ENCODE results near the gene ATP2C2.
"Not testable (repeated sequence)": the region's sequence is repeated elsewhere in the genome, so short reads cannot be mapped to it uniquely, and the experiment has no call there.

Gene ATP2C2

DNA sequence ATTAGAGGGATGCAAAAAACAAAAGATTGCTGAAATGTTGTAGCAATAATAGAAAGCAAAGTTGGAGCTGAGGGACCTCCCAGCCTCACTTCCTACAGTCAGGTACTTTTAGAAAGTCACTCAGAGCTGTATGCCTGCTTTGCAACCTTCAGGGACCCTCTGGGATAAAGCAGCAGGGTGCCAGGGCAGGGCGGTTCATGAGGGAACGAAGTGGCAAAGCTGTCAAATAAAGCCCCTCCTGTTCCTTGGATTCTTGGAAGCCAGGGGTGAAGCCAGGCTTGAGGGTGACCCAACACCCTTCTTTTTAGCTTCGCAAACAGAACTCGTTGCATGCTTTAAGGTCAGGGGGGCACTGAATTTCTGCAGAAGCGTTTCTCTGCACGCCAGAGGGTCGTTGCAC lies 767 bp downstream of the ATP2C2 start:
- FAIRE-seq = no peak

DNA sequence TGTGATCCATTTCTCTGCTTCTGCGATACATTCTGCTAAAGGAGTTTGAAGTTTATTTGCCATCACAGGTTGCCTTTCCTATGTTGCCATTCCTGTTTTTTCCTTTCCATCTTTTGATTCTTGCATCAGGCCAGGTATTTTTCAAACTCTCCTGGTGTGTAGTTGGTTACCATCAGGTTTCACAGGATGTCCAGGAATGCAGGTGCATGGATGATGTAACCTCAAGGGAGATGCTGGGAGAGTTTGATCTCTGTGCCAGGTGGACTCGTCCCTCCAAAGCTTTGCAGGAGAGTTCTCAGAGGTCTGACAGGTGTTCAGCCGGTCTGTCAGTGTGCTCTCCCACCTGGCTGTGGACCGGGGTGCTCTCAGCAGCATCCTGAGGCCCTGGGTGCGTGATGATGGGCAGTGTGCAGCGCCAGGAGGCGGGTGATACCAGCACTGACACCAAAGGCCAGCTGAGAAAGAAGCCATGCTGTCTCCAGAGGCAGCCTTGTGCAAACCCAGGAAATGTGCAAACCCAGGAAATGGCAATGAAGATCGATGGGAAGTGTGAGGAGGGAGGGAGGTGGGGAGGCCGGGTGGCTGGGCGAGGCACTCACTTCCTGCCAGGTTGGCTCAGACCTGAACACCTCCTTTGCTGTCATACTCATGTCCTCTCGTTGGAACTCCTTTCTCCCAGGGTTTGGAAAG lies 1.7 kb downstream of the ATP2C2 start:
- FAIRE-seq = no peak

DNA sequence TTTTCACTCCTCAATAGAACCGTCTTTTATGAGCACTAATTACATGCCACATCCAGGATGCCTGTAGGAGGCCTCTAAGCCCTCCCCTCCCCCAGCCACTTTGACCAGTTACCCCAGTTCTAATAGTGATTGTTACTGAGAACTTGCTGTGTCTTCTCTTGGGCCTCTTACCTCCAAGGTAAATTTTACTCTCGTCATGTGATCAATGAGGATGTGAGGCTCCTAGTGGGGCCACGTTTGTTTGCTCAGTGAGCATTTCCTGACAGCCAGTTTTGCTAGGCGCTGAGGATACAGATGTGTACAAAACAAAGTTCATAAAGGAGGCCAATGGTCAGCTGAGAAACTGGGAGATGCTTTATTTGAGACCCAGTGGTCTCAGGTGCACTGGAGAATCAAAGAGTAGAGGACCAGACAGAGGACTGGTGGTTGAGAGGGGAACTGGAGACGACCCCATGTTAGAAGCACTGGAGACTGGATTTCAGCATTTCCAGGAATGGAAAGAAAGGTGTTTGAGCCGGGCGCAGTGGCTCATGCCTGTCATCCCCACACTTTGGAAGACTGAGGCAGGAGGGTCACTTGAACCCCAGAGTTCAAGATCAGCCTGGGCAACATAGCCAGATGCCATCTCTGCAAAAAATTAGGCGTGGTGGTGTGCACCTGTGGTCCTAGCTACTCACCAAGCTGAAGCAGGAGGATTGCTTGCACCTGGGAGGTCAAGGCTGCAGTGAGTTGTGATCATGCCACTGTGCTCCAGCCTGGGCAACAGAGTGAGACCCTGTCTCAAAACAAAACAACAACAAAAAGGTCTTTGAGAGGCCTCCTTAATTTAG lies 2.6 kb downstream of the ATP2C2 start:
- FAIRE-seq = no peak

DNA sequence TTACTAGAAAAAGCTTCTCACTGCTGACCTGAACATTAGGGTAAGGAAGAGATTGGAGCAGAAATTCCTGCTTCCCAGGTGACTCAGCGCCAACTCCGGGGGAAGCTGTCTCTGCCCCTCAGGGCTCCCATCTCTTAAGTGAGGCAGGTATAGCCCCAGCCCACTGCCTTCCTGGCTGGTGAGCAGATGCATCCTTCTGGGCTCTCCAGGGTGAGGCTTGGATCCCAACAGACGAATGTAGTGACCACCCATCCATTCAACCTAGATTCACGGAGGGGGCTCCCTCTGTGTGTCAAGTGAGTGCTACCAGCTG lies 3.2 kb downstream of the ATP2C2 start:
- FAIRE-seq = no peak

DNA sequence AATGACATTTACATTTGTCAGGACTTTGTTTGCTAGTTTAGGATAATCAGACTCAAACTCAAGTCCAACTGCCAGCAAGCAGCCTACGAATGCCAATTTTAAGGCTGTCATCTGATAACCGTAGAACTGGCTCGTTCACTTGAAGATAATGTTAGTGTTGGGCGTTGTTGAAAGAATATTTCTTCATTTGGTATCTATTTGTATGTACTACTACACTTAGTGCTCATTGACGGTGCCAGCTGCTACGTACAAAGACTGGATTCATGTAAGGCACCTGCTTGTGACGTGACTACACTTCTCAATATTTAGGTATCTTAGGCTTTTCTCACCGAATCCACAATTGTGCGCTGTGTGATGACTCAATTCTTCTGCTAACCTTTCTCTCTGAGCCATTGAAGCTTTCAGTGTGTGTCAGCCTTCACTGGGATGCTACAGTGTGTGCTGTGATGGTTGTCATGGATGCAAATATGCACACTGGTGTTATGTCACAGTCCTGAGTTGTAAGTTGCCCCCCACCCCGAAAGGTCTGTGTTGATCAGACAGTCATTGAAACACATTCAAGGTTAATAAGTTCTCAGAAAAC lies 5.7 kb downstream of the ATP2C2 start:
- FAIRE-seq = no peak

DNA sequence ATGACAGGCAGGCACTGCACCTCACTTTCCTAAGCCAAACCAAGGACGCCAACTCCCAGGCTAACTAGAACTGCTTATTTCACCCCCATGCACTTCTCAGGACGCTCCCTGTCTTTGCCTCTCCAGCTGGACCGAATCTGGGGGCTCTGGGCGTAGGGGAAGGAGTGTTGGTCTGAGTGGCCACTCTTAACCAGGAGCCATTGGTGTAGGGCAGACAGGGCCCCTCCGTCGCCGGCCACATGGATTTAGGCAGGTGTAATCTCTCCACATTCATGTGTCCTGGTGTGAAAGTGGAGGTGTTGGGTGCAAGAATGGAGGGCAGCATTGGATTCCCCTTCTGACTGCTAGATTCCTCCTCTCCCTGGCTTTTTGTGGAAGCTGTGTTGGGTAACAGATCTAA lies 9.8 kb downstream of the ATP2C2 start:
- FAIRE-seq = no peak

GRCh38 chr16:84378567-84378966 lies 10.2 kb downstream of the ATP2C2 start:
- no peak for FAIRE-seq

DNA sequence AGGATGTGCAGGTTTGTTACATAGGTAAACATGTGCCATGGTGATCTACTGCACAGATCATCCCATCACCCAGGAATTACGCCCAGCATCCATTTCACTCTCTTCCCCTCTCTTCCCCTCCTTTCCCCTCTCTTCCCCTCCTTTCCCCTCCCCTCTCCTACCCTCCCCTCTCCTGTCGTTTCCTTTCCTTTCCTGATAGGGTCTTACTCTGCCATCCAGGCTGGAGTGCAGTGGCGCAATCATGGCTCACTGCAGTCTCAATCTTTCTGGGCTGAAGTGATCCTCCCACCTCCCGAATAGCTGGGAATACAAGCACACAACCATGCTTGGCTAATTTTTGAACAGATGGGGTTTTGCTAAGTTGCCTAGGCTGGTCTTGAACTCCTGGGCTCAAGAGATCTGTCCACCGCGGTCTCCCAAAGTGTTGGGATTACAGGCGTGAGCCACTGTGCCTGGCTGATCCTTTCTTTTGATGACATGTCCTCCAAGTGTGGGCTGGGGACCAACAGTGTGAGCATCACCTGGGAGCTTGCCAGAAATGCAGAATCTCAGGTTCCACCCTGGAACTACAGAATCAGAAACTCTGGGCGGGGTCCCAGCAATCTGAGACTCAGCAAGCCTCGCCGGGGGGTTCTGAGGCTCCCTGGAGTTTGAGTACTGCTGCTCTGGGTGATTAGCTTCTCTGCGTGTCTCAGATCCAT lies 10.8 kb downstream of the ATP2C2 start:
- no peak for FAIRE-seq

GRCh38 chr16:84379709-84380362 lies 11.5 kb downstream of the ATP2C2 start:
- FAIRE-seq = no peak

DNA sequence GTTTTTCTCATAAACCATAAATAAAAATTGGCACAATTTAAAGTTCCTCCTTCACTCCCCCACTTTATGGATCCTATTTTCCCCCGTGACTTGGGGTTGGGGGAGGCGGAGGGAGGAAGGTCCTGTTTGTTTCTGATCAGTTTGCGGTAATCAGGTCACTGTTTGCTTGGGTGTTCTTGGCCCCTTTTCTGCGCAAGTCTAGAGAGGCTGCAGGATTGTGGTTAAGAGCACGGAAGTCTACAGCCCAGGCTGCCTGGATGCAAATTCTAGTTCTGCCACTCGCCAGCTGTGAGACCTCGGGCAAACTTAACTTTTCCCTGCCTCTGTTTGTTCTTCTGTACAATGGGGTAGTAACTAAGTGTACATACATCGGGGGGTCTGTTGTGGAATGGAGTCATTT lies 12.1 kb downstream of the ATP2C2 start:
- FAIRE-seq = no peak

- FAIRE-seq = no peak
Measured at GRCh38 chr16:84382396-84382795, 14.1 kb downstream of the ATP2C2 start.

DNA sequence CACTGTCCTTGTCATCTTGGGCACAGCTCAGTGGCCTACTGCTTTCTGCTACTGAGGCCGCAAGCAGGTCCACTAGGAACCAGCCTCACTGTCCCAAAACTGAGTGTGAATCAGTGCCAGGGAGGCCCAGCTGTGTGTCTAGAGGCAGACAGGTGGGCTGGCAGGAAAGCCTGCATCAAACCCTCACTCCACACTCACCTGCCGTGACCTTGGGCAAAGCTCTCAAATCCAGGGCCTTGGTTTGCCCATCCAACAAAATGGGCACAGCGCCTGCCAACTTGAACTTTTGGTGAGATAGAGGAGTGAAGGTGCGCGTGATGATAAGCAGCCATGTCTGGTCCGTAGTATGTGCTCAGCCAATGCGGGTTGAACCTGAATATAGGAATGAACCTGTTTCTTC lies 14.8 kb downstream of the ATP2C2 start:
- no peak for FAIRE-seq

- FAIRE-seq = no peak
Measured at GRCh38 chr16:84386047-84386446, 17.7 kb downstream of the ATP2C2 start.

GRCh38 chr16:84387021-84387420 lies 18.7 kb downstream of the ATP2C2 start:
- FAIRE-seq = no peak

DNA sequence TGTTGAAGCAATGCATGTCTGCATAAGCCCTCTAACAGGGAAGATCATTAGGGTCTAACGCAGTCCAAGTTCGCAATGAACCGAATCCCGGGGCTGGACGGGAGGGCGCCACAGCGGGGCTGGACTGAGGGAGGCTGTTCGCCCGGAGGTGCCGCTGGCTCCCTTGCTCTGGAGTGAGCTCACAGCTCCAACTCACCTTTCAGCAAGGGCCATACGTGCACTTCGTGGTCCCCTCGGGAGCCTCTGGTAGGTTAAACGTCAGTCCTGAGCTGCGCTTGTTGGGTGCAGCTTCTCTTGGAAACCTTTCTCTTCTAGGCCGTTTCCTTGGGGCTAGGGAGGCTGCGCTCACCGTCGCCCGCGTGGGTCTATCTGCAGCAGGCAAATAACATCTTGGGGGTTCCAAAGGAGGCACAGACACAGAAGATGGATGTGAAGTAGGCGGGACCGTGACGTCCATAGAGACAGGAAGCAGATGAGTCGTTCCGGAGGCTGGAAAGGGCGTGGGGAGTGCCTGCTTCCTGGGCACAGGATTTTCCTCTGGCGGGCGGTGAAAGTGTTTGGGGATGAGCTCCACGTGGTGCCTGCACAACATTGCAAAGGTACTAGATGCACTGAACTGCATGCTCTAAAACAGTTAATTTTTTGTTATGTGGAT lies 21.9 kb downstream of the ATP2C2 start:
- no peak for FAIRE-seq

GRCh38 chr16:84391151-84392030 lies 23.1 kb downstream of the ATP2C2 start:
- FAIRE-seq = no peak

DNA sequence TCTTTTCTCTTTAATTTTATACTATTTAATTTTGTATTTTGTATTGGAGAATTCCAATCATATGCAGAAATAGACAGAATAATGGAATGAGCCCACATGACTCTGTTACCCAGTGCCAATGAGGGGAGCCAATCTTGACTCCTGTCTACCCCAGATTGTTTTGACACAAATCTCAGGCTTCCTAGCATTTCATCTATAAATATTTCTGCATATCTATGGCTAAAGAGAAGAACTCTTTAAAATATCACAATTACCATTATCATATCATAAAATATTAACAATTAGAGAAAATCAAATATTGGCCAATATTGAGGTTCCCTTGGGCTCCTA lies 23.7 kb downstream of the ATP2C2 start:
- FAIRE-seq = no peak

DNA sequence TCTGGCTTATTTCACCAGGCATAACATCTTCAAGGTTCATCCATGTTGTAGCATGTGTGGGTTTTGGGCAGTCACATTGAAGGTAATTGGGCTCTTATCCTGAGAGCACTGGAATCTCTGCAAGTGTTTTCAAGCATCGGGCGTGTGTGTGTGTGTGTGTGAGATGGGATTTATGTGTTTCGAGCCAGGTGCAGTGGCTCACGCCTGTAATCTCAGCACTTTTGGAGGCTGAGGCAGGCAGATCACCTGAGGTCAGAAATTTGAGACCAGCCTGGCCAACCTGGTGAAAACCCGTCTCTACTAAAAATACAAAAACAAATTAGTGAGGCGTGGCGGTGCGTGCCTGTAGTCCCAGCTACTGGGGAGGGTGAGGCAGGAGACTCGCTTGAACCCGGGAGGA lies 27.7 kb downstream of the ATP2C2 start:
- not testable (repeated sequence) for FAIRE-seq

DNA sequence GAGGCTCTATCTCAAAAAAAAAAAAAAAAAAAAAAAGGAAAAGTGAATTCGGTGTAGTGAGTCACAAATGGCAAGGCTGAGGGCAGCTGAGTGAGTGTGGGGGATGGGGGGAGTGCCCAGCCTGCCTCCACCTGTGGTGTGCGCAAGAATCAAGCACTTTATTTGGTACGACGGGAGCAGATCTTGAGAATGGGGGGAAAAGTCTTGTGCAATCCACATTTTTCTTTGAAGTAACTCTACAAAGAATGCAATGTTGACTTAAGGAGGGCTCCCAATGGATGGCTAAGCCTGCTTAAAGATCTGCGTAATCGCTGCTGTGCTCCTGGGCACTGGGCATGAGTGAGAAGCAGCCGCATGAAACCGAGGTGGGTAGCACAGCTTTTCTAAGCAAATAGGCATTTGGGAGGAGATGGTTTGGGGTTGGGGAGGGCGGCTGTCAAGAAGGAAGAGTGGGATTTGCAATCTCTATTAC lies 28.2 kb downstream of the ATP2C2 start:
- no peak for FAIRE-seq

GRCh38 chr16:84397090-84397489 lies 28.8 kb downstream of the ATP2C2 start:
- no peak for FAIRE-seq

- no peak for FAIRE-seq
Measured at GRCh38 chr16:84398701-84399100, 30.4 kb downstream of the ATP2C2 start.

DNA sequence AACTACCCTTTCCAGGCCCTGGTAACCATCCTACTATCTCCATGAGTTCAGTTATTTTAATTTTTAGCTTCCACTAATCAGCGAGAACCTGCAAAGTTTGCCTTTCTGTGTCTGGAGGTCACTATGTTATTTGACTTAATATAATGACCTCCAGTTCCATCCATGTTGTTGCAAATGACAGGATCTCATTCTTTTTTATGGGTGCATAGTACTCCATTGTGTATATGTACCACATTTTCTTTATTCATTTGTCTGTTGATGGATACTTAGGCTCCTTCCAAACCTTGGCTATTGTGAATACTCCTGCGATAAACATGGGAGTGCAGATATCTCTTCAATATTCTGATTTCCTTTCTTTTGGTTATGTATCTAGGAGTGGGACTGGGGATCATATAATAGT lies 31.6 kb downstream of the ATP2C2 start:
- FAIRE-seq = not testable (repeated sequence)

Data from TTC549 (cell line).